GM23338 (cell line): ENCODE measurements around the gene TESK2. TPM values are rescaled to one million over a fixed set of nuclear protein-coding genes. Genes with fewer than 3 reads are reported as not detected.

Experiments
- ATAC-seq: fragments of 200-7000 bp; cut with Tn5 transposase; 3 replicates; pipeline ENCODE4 v1.9.1; 2020
- DNase-seq: peaks from one replicate; pipeline ENCODE4 v3.0.0-alpha.2; 2015; ENCODE audit warnings: low spot score
- H2AFZ ChIP-seq: fragments of 200-600 bp; sonication (generic); 2 replicates; pipeline ENCODE4 v1.8.0; 2016; ENCODE audit warnings: antibody characterized with exemption, mild to moderate bottlenecking, moderate library complexity
- H3F3A ChIP-seq: fragments of 200-600 bp; sonication (generic); replicated peaks from 2 replicates; pipeline ENCODE4 v1.8.0; 2017; ENCODE audit warnings: antibody characterized with exemption, mixed run types, low read depth
- H3K27ac ChIP-seq: fragments of 200-600 bp; sonication (generic); 2 replicates; pipeline ENCODE4 v1.6.1; 2016; ENCODE audit warnings: low read depth
- H3K27me3 ChIP-seq: fragments of 200-600 bp; sonication (generic); 2 replicates; pipeline ENCODE4 v1.8.0; 2016; ENCODE audit warnings: mild to moderate bottlenecking, mixed run types, moderate library complexity; ENCODE audit not compliant: insufficient read depth
- H3K36me3 ChIP-seq: fragments of 200-600 bp; sonication (generic); 2 replicates; pipeline ENCODE4 v1.8.0; 2016; ENCODE audit warnings: mild to moderate bottlenecking; ENCODE audit not compliant: insufficient read depth
- H3K4me1 ChIP-seq: fragments of 200-600 bp; sonication (generic); 2 replicates; pipeline ENCODE4 v1.8.0; 2016; ENCODE audit warnings: mild to moderate bottlenecking, moderate library complexity; ENCODE audit not compliant: insufficient read depth
- H3K4me2 ChIP-seq: fragments of 200-600 bp; sonication (generic); 2 replicates; pipeline ENCODE4 v1.7.1; 2017; ENCODE audit warnings: mixed run types
- H3K4me3 ChIP-seq: fragments of 200-600 bp; sonication (generic); 2 replicates; pipeline ENCODE4 v1.6.1; 2016; ENCODE audit warnings: mixed run types
- H3K79me2 ChIP-seq: fragments of 200-600 bp; sonication (generic); replicated peaks from 2 replicates; pipeline ENCODE4 v1.8.0; 2017; ENCODE audit warnings: mild to moderate bottlenecking; ENCODE audit not compliant: insufficient read depth
- H3K9me2 ChIP-seq: fragments of 200-600 bp; sonication (generic); 2 replicates; pipeline ENCODE4 v1.8.0; 2017; ENCODE audit not compliant: insufficient read depth
- H4K20me1 ChIP-seq: fragments of 200-600 bp; sonication (generic); replicated peaks from 2 replicates; pipeline ENCODE4 v1.8.0; 2017; ENCODE audit warnings: mild to moderate bottlenecking; ENCODE audit not compliant: insufficient read depth
- H3K27ac Mint-ChIP-seq: 2 replicates; pipeline ENCODE4 v1.8.0; 2020; ENCODE audit warnings: inconsistent platforms, mild to moderate bottlenecking, moderate library complexity, mixed read lengths
- H3K27me3 Mint-ChIP-seq: 3 replicates; pipeline ENCODE4 v1.8.0; 2022; ENCODE audit warnings: low read depth, mild to moderate bottlenecking, moderate library complexity, mixed read lengths, inconsistent platforms; ENCODE audit not compliant: insufficient read depth, poor library complexity
- H3K36me3 Mint-ChIP-seq: 3 replicates; pipeline ENCODE4 v1.8.0; 2021; ENCODE audit warnings: low read depth, mild to moderate bottlenecking, inconsistent platforms, moderate library complexity, mixed read lengths
- H3K4me1 Mint-ChIP-seq: 3 replicates; pipeline ENCODE4 v1.8.0; 2020; ENCODE audit warnings: mild to moderate bottlenecking, inconsistent platforms, mixed read lengths
- H3K4me3 Mint-ChIP-seq: 3 replicates; pipeline ENCODE4 v1.8.0; 2021; ENCODE audit warnings: moderate library complexity, mild to moderate bottlenecking, inconsistent platforms, mixed read lengths
- H3K9me3 Mint-ChIP-seq: 3 replicates; pipeline ENCODE4 v1.8.0; 2020; ENCODE audit warnings: moderate library complexity, mild to moderate bottlenecking, inconsistent platforms, mixed read lengths
- NANOG ChIP-seq: IDR thresholded peaks from 2 replicates; pipeline ENCODE4 v1.6.1; 2016; ENCODE audit warnings: antibody characterized with exemption, borderline replicate concordance
- STAT1 ChIP-seq: IDR thresholded peaks from one replicate; pipeline ENCODE4 v1.6.1; 2016; ENCODE audit warnings: antibody characterized with exemption; ENCODE audit not compliant: unreplicated experiment
- polyA plus RNA-seq: library from polyadenylated mRNA; unstranded; fragments of >200 nt; fragmentation: Nextera tagmentation; extraction: Ambion mirVana; gene quantifications from 2 replicates; pipeline ENCODE4 v1.2.1, GENCODE V29; 2016
- total RNA-seq: library from RNA; depleted of rRNA; stranded (reverse); fragments of >200 nt; shearing (Covaris generic); gene quantifications from 2 replicates; pipeline ENCODE4 v1.2.3, GENCODE V29; 2014; rRNA removed
- TF ChIP-seq, protein P1 (sequence below): IDR thresholded peaks from 2 replicates; pipeline ENCODE4 v1.6.1; 2016; ENCODE audit warnings: antibody characterized with exemption

TESK2 gene
- total and polyA plus RNA-seq, 2 experiments from 2014 or later: 5.2 to 14.0 TPM

DNA sequence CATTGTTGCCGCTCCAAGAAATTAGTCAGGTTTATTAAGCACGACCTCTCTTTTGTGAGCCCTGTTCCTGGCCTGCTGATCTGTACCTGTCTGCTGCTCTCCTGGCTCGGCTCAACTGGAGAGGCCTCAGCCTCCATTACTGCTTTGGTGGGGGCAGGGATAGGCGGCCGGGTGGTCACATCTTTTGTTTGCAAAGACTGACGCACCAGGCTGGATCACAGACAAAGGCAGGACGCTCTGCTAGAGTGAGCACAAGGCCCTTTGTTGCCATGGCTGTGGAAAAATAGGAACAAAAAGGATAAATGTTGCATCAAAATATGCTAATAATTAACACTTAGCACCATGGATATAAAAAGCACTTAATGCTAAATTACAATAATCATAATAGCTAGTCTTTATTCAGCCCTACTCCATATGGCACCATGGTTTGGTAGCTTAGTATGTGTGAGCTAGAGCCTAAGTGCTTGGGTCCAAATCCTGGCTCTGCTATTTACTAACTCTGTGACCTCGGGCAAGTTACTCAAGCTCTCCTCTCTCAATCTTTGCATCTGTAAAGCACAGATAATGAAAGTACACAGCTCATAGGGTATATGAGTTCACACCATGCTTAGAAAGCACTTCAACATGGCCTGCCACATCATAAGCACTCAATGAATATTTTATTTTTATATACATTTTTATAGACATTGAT is 193.2 kb downstream of the TESK2 start:
- no peaks in the 10 kb centered on the region for H3K36me3 Mint-ChIP-seq
- H3K4me3 Mint-ChIP-seq: no peak overlapping the region
- no peak; the same call in 2 of the 3 replicates for ATAC-seq
- no peak for TF ChIP-seq NANOG
- TF ChIP-seq STAT1: no peak
- TF ChIP-seq, protein P1, sequence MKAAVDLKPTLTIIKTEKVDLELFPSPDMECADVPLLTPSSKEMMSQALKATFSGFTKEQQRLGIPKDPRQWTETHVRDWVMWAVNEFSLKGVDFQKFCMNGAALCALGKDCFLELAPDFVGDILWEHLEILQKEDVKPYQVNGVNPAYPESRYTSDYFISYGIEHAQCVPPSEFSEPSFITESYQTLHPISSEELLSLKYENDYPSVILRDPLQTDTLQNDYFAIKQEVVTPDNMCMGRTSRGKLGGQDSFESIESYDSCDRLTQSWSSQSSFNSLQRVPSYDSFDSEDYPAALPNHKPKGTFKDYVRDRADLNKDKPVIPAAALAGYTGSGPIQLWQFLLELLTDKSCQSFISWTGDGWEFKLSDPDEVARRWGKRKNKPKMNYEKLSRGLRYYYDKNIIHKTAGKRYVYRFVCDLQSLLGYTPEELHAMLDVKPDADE: no peak
- no peak overlapping the region; the same call in 1 of the 2 replicates for H3K27ac Mint-ChIP-seq
- Histone ChIP-seq H2AFZ (peak overlapping the region; percentile 87), H3K4me3 (no peak overlapping the region), H3K79me2 (no peaks in the 10 kb centered on the region), H4K20me1 (no peaks in the 10 kb centered on the region), H3K36me3 (no peaks in the 10 kb centered on the region), H3K27ac (no peak overlapping the region), H3K27me3 (no peaks in the 10 kb centered on the region), H3F3A (0 out of 2 replicates have a peak, but pooled peaks cover 5% of the 10 kb centered on the region), H3K4me1 (0 out of 2 replicates have a peak, but pooled peaks cover 9% of the 10 kb centered on the region), H3K9me2 (no peaks in the 10 kb centered on the region), H3K4me2 (no peak overlapping the region)
- no peaks in the 10 kb centered on the region for H3K27me3 Mint-ChIP-seq
- no peaks in the 10 kb centered on the region for H3K9me3 Mint-ChIP-seq
- DNase-seq: no peak
- peaks cover 17% of the 10 kb centered on the region for H3K4me1 Mint-ChIP-seq

Other genes with a start within 250 kb of the TESK2 start
- gene HPDL, start 164.3 kb downstream of the TESK2 start, total RNA-seq: 60.7 and 82.1 TPM in 2 replicates
- gene HPDL, start 164.3 kb downstream of the TESK2 start, polyA plus RNA-seq: 36.5 and 39.6 TPM in 2 replicates
- 18.4 and 22.4 TPM in 2 replicates for gene TOE1, start 151.0 kb downstream of the TESK2 start, total RNA-seq
- gene TOE1, start 151.0 kb downstream of the TESK2 start, polyA plus RNA-seq: 7.7 and 9.1 TPM in 2 replicates
- gene MUTYH, start 150.7 kb downstream of the TESK2 start, total RNA-seq: 63.6 and 67.4 TPM in 2 replicates
- 47.9 and 52.8 TPM in 2 replicates for gene MUTYH, start 150.7 kb downstream of the TESK2 start, polyA plus RNA-seq
- gene CCDC163, start 8.9 kb upstream of the TESK2 start, total RNA-seq: 1.2 and 1.6 TPM in 2 replicates
- 4.5 and 4.6 TPM in 2 replicates for gene CCDC163, start 8.9 kb upstream of the TESK2 start, polyA plus RNA-seq
- gene MMACHC, start 9.1 kb upstream of the TESK2 start, total RNA-seq: 3.0 and 3.7 TPM in 2 replicates
- 4.6 and 4.9 TPM in 2 replicates for gene MMACHC, start 9.1 kb upstream of the TESK2 start, polyA plus RNA-seq
- 1,070 and 1,109 TPM in 2 replicates for gene PRDX1, start 30.7 kb upstream of the TESK2 start, total RNA-seq
- gene PRDX1, start 30.7 kb upstream of the TESK2 start, polyA plus RNA-seq: 2,149 and 2,351 TPM in 2 replicates
- gene AKR1A1, start 59.7 kb upstream of the TESK2 start, total RNA-seq: 172 and 186 TPM in 2 replicates
- gene AKR1A1, start 59.7 kb upstream of the TESK2 start, polyA plus RNA-seq: 275 and 293 TPM in 2 replicates
- gene NASP, start 92.9 kb upstream of the TESK2 start, total RNA-seq: 254 and 294 TPM in 2 replicates
- 1,008 and 1,039 TPM in 2 replicates for gene NASP, start 92.9 kb upstream of the TESK2 start, polyA plus RNA-seq
- 1.0 and 2.2 TPM in 2 replicates for gene CCDC17, start 132.9 kb upstream of the TESK2 start, total RNA-seq
- 0.57 and 0.90 TPM in 2 replicates for gene CCDC17, start 132.9 kb upstream of the TESK2 start, polyA plus RNA-seq
- 117 and 134 TPM in 2 replicates for gene GPBP1L1, start 195.4 kb upstream of the TESK2 start, total RNA-seq
- gene GPBP1L1, start 195.4 kb upstream of the TESK2 start, polyA plus RNA-seq: 61.7 and 63.2 TPM in 2 replicates
- gene TMEM69, start 197.0 kb upstream of the TESK2 start, total RNA-seq: 45.8 and 59.7 TPM in 2 replicates
- gene TMEM69, start 197.0 kb upstream of the TESK2 start, polyA plus RNA-seq: 38.8 and 62.4 TPM in 2 replicates